Amniotic stem cell (primary cell): ENCODE results near the gene DDX52.

Experiments
- DNase-seq: peaks from one replicate; lab custom pipeline; 2025; lab: John Stamatoyannopoulos, UW

DDX52 gene

DNA sequence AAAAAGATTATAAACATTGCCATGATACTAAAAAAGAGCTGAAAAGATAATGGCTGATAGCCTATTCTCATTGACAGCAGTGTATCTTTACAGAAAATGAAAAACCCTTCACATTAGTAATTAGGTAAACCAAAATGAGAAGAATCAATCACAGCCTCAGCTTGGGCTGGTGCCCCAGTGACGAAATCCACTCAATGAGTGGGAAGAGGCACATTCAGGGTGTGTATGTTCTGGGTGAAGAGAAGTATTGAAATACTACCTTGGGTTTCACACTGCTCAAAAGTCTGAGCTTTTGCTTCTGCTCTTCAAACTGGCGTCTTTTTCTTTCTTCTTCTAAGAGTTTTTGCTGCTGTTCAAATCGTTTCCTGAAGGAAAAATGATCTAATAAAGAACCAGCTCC lies 58.2 kb downstream of the DDX52 start:
- DNase-seq: no peak

DNA sequence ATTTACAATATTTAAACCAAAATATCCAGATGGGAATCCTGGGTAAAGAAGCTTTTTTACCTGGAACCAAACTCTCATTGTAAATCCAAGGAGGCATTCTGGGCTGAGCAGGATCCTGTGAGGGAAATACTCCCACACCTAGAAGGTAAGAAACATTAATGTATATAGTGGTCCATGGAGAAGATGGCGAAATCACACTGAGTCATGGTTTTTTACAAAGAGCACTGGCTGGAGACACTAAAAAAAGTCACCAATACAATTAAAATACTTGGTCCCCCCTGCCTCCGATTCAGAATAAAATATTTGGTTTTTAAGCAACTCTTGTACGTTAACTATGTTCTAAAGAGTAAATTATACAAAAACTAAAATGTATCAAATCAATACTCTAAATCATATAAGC lies 67.0 kb downstream of the DDX52 start:
- DNase-seq: no peak

DNA sequence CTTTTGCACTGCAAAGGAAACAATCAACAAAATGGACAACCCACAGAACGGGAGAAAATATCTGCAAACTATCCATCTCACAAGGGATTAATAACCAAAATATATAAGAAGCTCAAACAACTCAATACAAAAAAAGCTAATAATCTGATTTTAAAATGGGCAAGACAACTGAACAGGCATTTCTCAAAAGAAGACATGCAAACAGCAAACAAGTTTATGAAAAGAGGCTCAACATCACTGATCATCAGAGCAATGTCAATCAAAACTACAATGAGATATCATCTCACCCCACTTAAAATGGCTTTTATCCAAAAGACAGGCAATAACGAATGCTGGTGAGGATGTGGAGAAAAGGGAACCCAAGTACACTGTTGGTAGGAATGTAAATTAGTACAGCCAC lies 68.8 kb downstream of the DDX52 start:
- DNase-seq: no peak

DNA sequence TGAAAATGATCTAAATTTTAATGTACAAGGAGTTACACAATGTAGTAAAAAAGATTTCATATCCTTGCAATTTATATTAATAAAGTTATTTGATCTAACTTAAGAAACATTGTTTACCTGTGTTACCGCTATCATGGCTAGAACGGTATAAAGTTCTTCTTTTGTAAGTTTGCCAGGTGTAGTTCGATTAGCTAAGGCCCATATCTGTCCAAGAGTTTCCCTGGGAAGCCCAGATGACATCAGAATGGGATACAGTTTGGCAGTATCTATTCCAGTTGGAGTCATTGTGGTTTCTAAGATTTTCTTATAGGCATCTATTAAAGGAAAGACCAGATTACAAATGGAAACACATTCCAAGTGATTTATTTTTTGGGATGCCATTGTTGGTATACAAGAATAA lies 71.6 kb downstream of the DDX52 start:
- DNase-seq: no peak

DNA sequence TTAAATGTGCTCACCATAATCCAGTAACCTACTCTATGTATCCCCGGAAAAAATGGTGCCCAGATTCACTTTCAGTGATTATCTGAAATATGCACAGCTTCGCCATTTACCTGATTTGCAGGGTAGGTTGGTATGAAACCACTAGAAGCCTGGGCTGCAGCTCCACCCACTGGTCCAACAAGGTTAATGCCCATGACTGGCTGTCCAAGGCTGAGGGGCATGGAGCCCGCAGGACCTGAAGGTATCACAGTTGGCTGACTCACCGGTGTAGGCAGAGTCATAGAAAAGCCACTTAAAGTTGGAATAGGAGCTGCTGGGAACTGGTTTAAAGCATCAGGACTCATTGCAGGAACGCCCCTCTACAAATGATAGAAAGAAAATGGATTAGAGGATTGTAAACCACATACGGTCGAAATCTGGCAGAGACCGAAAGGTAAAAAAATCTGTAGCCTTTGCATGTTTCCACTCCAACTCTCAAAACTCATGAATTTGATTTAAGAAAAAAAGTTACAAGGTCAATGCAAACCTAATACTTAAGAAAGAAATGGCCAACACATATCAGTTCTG lies 72.6 kb downstream of the DDX52 start:
- no peak for DNase-seq

DNA sequence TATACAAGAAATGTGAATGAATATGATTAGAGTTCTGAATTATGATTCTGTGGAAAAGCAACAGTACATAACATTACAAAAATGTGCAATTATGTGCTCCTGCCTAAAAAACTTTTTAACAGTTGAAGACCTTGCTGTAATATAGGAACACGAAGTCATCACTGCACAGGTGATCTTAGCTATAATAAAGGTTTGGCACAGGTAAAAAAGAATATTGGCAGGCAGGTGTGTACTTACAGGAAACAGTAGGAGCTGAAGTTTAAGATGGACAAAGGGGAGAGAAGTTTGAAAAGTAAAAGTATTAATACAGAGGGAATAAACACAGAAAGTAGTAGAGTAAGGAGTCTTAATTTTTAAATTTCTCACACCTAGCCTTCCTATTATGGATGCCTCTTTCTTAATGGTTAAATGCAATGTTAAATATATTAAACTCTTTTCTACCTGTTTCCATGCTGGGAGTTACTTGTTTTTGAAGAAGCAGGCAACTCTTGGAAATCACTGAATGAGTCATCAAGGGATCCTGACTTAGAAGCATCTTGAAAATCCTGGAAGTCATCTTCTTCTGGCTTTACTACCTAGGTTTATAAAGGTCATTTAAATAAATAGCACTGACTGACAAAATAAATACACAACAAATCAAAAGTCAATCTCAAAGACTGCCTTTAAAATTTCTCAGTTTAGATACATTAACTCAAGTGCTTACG lies 74.7 kb downstream of the DDX52 start:
- DNase-seq: no peak

DNA sequence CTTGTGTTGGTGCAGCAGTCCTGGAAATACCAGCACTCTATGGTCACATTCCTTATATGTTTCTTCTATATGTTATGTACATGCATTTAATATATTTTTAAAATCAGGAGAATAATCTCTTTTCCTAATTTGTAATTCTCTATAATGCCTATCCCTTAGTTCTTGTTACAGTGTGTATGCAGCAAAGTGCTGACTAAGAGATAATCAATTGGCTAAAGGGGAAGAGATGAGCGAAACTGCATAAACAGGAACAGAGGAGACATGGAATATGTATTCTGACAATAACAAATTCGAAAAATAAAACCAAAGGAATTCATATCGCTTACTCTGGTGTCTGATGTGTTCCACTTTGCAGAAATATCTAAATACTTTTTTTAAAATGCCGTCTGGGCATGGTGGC lies 75.7 kb downstream of the DDX52 start:
- no peak for DNase-seq

DNA sequence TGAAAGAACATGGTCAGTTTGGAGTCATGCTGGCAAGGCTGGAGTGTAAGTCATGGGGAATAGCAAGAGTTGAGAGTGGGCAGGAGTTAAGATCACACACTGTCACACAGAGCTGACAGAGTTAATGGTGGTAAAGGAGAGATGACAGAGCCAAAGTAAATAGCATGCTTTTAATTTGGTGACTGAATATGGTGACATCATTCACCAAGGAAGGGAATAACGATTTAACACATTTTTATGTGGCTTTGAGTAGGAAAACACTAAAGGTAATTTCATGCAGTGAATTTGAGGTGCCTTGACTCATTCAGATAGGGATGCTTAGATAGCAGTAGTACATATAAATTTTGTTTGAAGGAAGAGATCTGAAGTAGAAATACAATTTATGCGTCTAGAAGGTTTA lies 76.1 kb downstream of the DDX52 start:
- DNase-seq: no peak

DNA sequence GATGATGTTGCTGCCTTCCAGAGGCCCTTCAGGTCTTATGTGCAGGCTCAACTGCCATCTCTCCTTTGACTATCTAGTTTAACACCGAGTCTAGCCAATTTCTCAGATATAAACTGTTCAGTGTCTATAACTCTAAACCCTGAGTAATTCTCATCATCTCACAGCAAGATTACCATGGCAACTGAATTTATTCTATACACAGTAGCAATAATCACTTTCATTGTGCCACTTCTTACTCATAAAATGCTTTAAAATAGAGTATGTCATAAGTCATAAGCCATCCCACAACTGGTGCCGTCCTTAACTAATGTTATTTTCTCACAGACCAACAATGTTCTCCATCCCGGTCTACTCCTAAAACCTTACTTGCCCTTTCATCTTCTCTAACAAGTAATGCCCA lies 79.0 kb downstream of the DDX52 start:
- no peak for DNase-seq

DNA sequence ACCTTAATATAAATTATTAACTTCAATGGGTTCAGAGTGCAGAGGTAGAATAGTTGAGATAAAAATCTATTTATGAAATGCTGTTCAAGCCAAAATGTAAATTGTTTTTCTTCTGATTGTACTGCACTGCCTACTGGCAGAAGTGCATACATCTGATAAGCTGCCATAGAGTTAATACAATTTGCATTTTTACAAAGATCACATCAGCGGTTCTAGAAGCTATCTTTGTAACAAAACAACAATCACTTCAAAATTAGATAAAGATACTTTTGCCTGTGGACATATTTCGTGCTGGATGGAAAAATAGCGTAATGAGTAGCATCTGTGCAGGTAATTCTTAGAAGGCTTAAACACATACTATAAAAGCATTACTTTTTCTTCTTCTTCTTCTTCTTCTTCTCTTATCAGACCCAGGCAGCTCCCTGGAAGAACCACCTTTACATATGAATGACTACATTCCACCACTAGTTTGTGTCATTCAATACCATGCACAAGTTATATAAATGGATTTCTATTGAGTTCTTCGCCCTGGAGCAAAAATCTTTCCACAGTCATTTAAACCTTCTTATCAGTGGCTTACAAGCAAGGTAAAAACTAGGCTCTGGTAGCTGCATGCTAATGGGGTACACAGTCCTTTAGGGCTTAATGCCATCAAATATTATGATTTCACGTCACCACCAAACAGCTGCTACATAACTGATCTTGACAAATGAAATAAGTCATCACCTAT lies 81.1 kb downstream of the DDX52 start:
- DNase-seq: no peak
